AG09319 (cell line): Measurements from ENCODE around the gene HK1.
"Not testable (repeated sequence)": the region's sequence is repeated elsewhere in the genome, so short reads cannot be mapped to it uniquely, and the experiment has no call there.

Experiments used
- DNase-seq: peaks from one replicate; pipeline ENCODE4 v3.0.0-alpha.2; 2010; ENCODE audit warnings: low read depth; ENCODE audit errors: extremely low read depth
- TF ChIP-seq, protein P1 (sequence below): IDR thresholded peaks from 2 replicates; pipeline ENCODE4 v1.5.1; 2011; ENCODE audit warnings: low read depth, mild to moderate bottlenecking, inconsistent platforms, low read length, moderate library complexity

Gene HK1

DNA sequence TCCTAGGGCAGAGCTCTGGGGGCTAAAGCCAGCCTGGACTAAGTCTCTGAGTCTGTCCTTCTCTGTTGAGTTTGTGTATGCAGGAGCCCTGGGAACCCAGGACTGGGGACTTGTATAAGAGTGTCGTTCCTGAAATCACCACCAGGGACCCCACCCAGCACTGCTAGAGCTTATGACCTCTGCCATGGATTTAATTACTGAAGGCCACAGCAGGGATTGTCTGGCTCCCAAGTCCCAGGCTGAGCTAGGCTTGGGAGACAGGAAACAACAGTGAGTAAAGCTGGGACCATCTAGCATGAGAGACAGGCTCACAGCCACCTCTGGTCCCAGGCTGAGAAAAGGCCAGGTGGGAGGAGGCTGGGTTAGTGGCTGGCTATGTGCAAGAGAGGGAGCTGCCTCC is 171.5 kb downstream of the HK1 start:
- TF ChIP-seq, protein P1, sequence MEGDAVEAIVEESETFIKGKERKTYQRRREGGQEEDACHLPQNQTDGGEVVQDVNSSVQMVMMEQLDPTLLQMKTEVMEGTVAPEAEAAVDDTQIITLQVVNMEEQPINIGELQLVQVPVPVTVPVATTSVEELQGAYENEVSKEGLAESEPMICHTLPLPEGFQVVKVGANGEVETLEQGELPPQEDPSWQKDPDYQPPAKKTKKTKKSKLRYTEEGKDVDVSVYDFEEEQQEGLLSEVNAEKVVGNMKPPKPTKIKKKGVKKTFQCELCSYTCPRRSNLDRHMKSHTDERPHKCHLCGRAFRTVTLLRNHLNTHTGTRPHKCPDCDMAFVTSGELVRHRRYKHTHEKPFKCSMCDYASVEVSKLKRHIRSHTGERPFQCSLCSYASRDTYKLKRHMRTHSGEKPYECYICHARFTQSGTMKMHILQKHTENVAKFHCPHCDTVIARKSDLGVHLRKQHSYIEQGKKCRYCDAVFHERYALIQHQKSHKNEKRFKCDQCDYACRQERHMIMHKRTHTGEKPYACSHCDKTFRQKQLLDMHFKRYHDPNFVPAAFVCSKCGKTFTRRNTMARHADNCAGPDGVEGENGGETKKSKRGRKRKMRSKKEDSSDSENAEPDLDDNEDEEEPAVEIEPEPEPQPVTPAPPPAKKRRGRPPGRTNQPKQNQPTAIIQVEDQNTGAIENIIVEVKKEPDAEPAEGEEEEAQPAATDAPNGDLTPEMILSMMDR: peak; percentile 35
- DNase-seq: no peak

DNA sequence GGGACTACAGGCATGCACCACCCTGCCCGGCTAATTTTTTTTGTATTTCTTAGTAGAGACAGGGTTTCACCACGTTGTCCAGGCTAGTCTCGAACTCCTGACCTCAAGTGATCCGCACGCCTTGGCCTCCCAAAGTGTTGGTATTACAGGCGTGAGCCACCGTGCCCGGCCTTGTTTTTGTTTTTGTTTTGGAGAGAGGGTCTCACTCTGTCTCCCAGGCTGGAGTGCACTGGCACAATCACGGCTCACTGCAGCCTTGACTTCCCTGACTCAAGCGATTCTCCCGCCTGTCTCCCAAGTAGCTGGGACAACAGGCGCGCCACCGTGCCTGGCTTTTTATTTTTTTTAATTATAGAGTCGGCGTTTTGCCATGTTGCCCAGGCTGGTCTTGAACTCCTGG is 172.1 kb downstream of the HK1 start:
- not testable (repeated sequence) for DNase-seq

DNA sequence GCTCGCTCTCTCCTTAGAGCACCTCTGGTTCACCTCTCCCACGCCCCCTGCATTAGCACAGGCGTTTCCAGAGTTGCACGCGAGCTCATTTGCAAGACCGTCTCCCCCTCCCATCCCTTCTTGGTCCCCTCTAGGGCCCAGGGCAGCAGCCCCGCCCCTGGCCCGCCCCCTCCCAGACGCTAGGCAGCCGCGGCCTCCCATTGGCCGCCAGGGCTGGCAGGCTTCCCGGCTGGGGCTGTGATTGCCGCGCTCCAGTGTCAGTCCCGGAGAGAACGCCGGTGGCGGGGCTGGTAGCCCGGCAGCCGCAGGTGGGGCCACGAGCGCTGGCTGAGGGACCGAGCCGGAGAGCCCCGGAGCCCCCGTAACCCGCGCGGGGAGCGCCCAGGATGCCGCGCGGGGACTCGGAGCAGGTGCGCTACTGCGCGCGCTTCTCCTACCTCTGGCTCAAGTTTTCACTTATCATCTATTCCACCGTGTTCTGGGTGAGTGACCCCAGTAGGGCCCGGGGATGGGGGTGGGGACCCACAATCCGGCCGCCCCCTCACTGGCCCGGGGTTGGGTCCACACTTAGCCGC is 173.0 kb downstream of the HK1 start, which contains the start of gene TSPAN15:
Gene TSPAN15 (plus strand): TSS at position 257 of the 575 bp plus-strand sequence. CDS start 130 bp downstream, at position 387.
- no peak for DNase-seq

More for the DNA sequence above, 173.0 kb downstream of the HK1 start, which contains the start of gene TSPAN15:
- TF ChIP-seq, protein P1: no peak
